ENCODE measurements around the gene TAOK1. TPM values are rescaled to one million over a fixed set of nuclear protein-coding genes. Genes with fewer than 3 reads are reported as not detected.

TAOK1 gene
- total RNA-seq, 1 donor from 2014 or later, result 100 TPM

GRCh38 chr17:29593591-29594518, 203.7 kb downstream of the TAOK1 start:
- DNase-seq (ENCODE audit: low read depth) (no peak), FAIRE-seq (no peak)
- TF ChIP-seq, protein P1, sequence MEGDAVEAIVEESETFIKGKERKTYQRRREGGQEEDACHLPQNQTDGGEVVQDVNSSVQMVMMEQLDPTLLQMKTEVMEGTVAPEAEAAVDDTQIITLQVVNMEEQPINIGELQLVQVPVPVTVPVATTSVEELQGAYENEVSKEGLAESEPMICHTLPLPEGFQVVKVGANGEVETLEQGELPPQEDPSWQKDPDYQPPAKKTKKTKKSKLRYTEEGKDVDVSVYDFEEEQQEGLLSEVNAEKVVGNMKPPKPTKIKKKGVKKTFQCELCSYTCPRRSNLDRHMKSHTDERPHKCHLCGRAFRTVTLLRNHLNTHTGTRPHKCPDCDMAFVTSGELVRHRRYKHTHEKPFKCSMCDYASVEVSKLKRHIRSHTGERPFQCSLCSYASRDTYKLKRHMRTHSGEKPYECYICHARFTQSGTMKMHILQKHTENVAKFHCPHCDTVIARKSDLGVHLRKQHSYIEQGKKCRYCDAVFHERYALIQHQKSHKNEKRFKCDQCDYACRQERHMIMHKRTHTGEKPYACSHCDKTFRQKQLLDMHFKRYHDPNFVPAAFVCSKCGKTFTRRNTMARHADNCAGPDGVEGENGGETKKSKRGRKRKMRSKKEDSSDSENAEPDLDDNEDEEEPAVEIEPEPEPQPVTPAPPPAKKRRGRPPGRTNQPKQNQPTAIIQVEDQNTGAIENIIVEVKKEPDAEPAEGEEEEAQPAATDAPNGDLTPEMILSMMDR (IDR thresholded peaks at IDR 0.05; ENCODE audit: insufficient read depth, low read depth, low read length), result no peak
- TF ChIP-seq EZH2 (IDR thresholded peaks at IDR 0.05; ENCODE audit: insufficient read depth, low read length), result peak; percentile 35
- H3K4me2 ChIP-seq (ENCODE audit: low read length), result peak overlapping the region; percentile 86
- H4K20me1 ChIP-seq (ENCODE audit: insufficient read depth, low read length), result peaks cover 41% of the 10 kb centered on the region
- H3K79me2 ChIP-seq (ENCODE audit: insufficient read depth, low read length), result peaks cover 7% of the 10 kb centered on the region
- H3K9ac ChIP-seq (ENCODE audit: low read length), result peak overlapping the region; percentile 31
- Mint-ChIP-seq H3K4me3 (ENCODE audit: unreplicated experiment) (peak overlapping the region; percentile 84), H3K27ac (ENCODE audit: unreplicated experiment) (no peak overlapping the region), H3K9me3 (ENCODE audit: unreplicated experiment) (no peaks in the 10 kb centered on the region), H3K27me3 (ENCODE audit: low read depth, unreplicated experiment) (no peaks in the 10 kb centered on the region), H3K4me1 (ENCODE audit: low read depth, unreplicated experiment) (peaks cover 8% of the 10 kb centered on the region), H3K36me3 (ENCODE audit: low read depth, unreplicated experiment) (no peaks in the 10 kb centered on the region)
- H3K36me3 ChIP-seq (ENCODE audit: insufficient read depth, low read length), result no peaks in the 10 kb centered on the region
- H2AFZ ChIP-seq (ENCODE audit: low read depth, low read length), result peak overlapping the region; percentile 85
- H3K4me1 ChIP-seq (ENCODE audit: insufficient read depth, low read length), result peaks cover 45% of the 10 kb centered on the region
- no peaks in the 10 kb centered on the region for H3K9me3 ChIP-seq (ENCODE audit: insufficient read depth, low read depth, low read length)
- H3K27ac ChIP-seq (ENCODE audit: low read depth, low read length), result no peak overlapping the region
- H3K4me3 ChIP-seq (ENCODE audit: insufficient read depth, low read depth, low read length), result peak overlapping the region; percentile 57
- H3K27me3 ChIP-seq (ENCODE audit: insufficient read depth, low read length), result peaks cover 12% of the 10 kb centered on the region

- Mint-ChIP-seq H3K27ac (ENCODE audit: unreplicated experiment) (no peak overlapping the region), H3K36me3 (ENCODE audit: low read depth, unreplicated experiment) (no peaks in the 10 kb centered on the region), H3K4me3 (ENCODE audit: unreplicated experiment) (peak overlapping the region; percentile 84), H3K27me3 (ENCODE audit: low read depth, unreplicated experiment) (no peaks in the 10 kb centered on the region), H3K4me1 (ENCODE audit: low read depth, unreplicated experiment) (peaks cover 8% of the 10 kb centered on the region), H3K9me3 (ENCODE audit: unreplicated experiment) (no peaks in the 10 kb centered on the region)
- no peak overlapping the region for H3K9ac ChIP-seq (ENCODE audit: low read length)
- no peaks in the 10 kb centered on the region for H3K36me3 ChIP-seq (ENCODE audit: insufficient read depth, low read length)
- H3K4me3 ChIP-seq (ENCODE audit: insufficient read depth, low read depth, low read length), result no peak overlapping the region
- H3K27ac ChIP-seq (ENCODE audit: low read depth, low read length), result no peak overlapping the region
- H3K27me3 ChIP-seq (ENCODE audit: insufficient read depth, low read length), result peaks cover 12% of the 10 kb centered on the region
- TF ChIP-seq EZH2 (IDR thresholded peaks at IDR 0.05; ENCODE audit: insufficient read depth, low read length), result no peak
- TF ChIP-seq, protein P1 (IDR thresholded peaks at IDR 0.05; ENCODE audit: insufficient read depth, low read depth, low read length), result no peak
- no peak for DNase-seq (ENCODE audit: low read depth)
- H4K20me1 ChIP-seq (ENCODE audit: insufficient read depth, low read length), result peaks cover 46% of the 10 kb centered on the region
- no peaks in the 10 kb centered on the region for H3K9me3 ChIP-seq (ENCODE audit: insufficient read depth, low read depth, low read length)
- peak overlapping the region; percentile 86 for H3K4me2 ChIP-seq (ENCODE audit: low read length)
- H2AFZ ChIP-seq (ENCODE audit: low read depth, low read length), result no peak overlapping the region
- peaks cover 44% of the 10 kb centered on the region for H3K4me1 ChIP-seq (ENCODE audit: insufficient read depth, low read length)
- FAIRE-seq, result no peak
- H3K79me2 ChIP-seq (ENCODE audit: insufficient read depth, low read length), result peaks cover 6% of the 10 kb centered on the region
Measured at GRCh38 chr17:29594519-29595090, 204.4 kb downstream of the TAOK1 start.

Data from astrocyte (in vitro differentiated cells and primary cell).